Measurements from ENCODE around the gene DUXB. TPM values are rescaled to one million over a fixed set of nuclear protein-coding genes. Genes with fewer than 3 reads are reported as not detected.

The DUXB gene
- total and polyA plus RNA-seq, 2 of the 13 experiments (the other 11 are each of a cell fraction or from before 2014, with no cell fraction given): not detected

DNA sequence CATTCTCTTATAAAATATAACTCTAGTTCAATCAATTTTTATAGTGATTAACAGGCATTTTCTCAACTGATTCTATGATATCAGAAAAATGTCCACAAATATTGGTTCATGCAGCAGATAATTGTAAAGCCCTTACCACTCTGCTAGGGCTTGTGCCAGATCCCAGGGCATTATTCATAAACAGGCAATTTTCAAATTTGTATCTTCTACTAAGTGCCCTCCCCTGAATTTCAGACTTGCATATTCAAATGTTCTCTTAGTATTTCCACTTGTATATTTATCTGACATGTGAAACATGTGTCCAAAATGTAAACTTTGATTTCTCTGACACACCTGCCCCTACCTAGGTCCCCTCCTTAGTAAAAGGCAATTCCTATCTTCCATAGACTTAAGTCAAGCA lies 33.8 kb downstream of the DUXB start:
- Histone ChIP-seq H3K79me2 (ENCODE audit: insufficient read depth, low read length) (no peaks in the 10 kb centered on the region), H3K27me3 (ENCODE audit: control insufficient read depth in 1 of 2, insufficient read depth in 2 of 2, low read length in 2 of 2) (no peaks in the 10 kb centered on the region), H3K4me3 (replicated peaks in 1 of 3; ENCODE audit: insufficient read depth in 1 of 3, low read depth in 2 of 3, low read length in 3 of 3) (no peak overlapping the region), H3K36me3 (replicated peaks in 1 of 2; ENCODE audit: control insufficient read depth in 1 of 2, insufficient read depth in 2 of 2, low read length in 2 of 2) (no peaks in the 10 kb centered on the region), H4K20me1 (ENCODE audit: insufficient read depth, low read length) (no peaks in the 10 kb centered on the region), H3K9me3 (ENCODE audit: low read length) (no peaks in the 10 kb centered on the region), H3K9ac (ENCODE audit: insufficient read depth, low read depth, low read length) (no peak overlapping the region), H2AFZ (ENCODE audit: low read length) (no peak overlapping the region), H3K4me1 (ENCODE audit: insufficient read depth, low read length) (no peaks in the 10 kb centered on the region), H3K4me2 (ENCODE audit: low read depth, low read length) (no peak overlapping the region), H3K27ac (ENCODE audit: extremely low read length, insufficient read depth, low read length) (no peak overlapping the region)
- ChIA-PET CTCF (ENCODE audit: low intra/inter-chr PET ratio, low total read pairs) (no interaction called here), POLR2A (no interaction called here)
- DNase-seq (ENCODE audit: low spot score): no peak
- in situ Hi-C loops (cut with HindIII; ENCODE audit: extremely low pct_ligation_motif_present, low pct_unique_long_range_greater_than_20kb): no loop called here
- no peak for FAIRE-seq
- no TSS peak for BruUV-seq (replicated peaks)
- ATAC-seq: no peak
- TF ChIP-seq ZNF142 (CRISPR knock-in tag; IDR thresholded peaks at IDR 0.05) (no peak), U2AF2 (IDR thresholded peaks at IDR 0.05; ENCODE audit: low read depth, low read length) (no peak), GTF3A (CRISPR knock-in tag; conservative IDR thresholded peaks at IDR 0.05) (no peak), ZNF747 (CRISPR knock-in tag; IDR thresholded peaks at IDR 0.05; ENCODE audit: borderline replicate concordance) (no peak), TEF (CRISPR knock-in tag; IDR thresholded peaks at IDR 0.05) (no peak)
- intact Hi-C loops (cut with micrococcal nuclease; ENCODE audit: unreplicated experiment): no loop called here
